Measurements from ENCODE around the gene LCA5L. TPM values are rescaled to one million over a fixed set of nuclear protein-coding genes. Genes with fewer than 3 reads are reported as not detected.

Gene LCA5L
- total and polyA plus RNA-seq, 2 of the 13 experiments (the other 11 are each of a cell fraction or from before 2014, with no cell fraction given): 0.13 to 0.55 TPM

GRCh38 chr21:39385299-39386145 lies 60.1 kb downstream of the LCA5L start (continued):
- TF ChIP-seq ZNF616 (CRISPR knock-in tag; IDR thresholded peaks at IDR 0.05; ENCODE audit: low read depth) (no peak), SRF (IDR thresholded peaks at IDR 0.05; ENCODE audit: low read depth, low read length) (no peak), SATB2 (CRISPR knock-in tag; IDR thresholded peaks at IDR 0.05) (no peak), POGZ (CRISPR knock-in tag; IDR thresholded peaks at IDR 0.05) (peak; percentile 64), ZSCAN12 (CRISPR knock-in tag; IDR thresholded peaks at IDR 0.05) (no peak), ATF6 (CRISPR knock-in tag; conservative IDR thresholded peaks at IDR 0.05) (no peak), BRF2 (CRISPR knock-in tag; IDR thresholded peaks at IDR 0.05) (peak; percentile 30; the same call in 1 of the 2 replicates), RNF2 (conservative IDR thresholded peaks at IDR 0.05; ENCODE audit: low read depth) (no peak), GPBP1L1 (CRISPR knock-in tag; IDR thresholded peaks at IDR 0.05) (no peak), ZNF263 (CRISPR knock-in tag; IDR thresholded peaks at IDR 0.05) (peak; percentile 59), ZNF343 (CRISPR knock-in tag; IDR thresholded peaks at IDR 0.05) (no peak), AHR (CRISPR knock-in tag; IDR thresholded peaks at IDR 0.05) (peak; percentile 68; the same call in 1 of the 2 replicates), KDM3A (CRISPR knock-in tag; IDR thresholded peaks at IDR 0.05; ENCODE audit: low read depth) (no peak; the same call in 1 of the 2 replicates), ATF5 (CRISPR knock-in tag; IDR thresholded peaks at IDR 0.05; ENCODE audit: low read depth) (no peak), MIXL1 (CRISPR knock-in tag; IDR thresholded peaks at IDR 0.05) (peak; percentile 20; the same call in 1 of the 2 replicates), BCL6 (CRISPR knock-in tag; IDR thresholded peaks at IDR 0.05) (no peak), HNF1B (CRISPR knock-in tag; IDR thresholded peaks at IDR 0.05) (peak; percentile 89; the same call in 1 of the 2 replicates), ZMYM2 (CRISPR knock-in tag; IDR thresholded peaks at IDR 0.05) (peak; percentile 89), ZNF652 (CRISPR knock-in tag; IDR thresholded peaks at IDR 0.05; ENCODE audit: borderline replicate concordance, low read depth) (no peak; the same call in 1 of the 2 replicates), MTA3 (CRISPR knock-in tag; IDR thresholded peaks at IDR 0.05) (no peak), TRIM24 (CRISPR knock-in tag; IDR thresholded peaks at IDR 0.05) (peak; percentile 74; the same call in 1 of the 2 replicates), ZNF800 (CRISPR knock-in tag; IDR thresholded peaks at IDR 0.05) (no peak)
